ENCODE data around the gene TEKT5.
"Not testable (repeated sequence)": the region's sequence is repeated elsewhere in the genome, so short reads cannot be mapped to it uniquely, and the experiment has no call there.

The TEKT5 gene

GRCh38 chr16:10684511-10685151 is 10.1 kb downstream of the TEKT5 start:
- DNase-seq, result no peak

- no peak for DNase-seq
Measured at GRCh38 chr16:10683170-10683569, 11.6 kb downstream of the TEKT5 start.

GRCh38 chr16:10682604-10683003 is 12.1 kb downstream of the TEKT5 start:
- no peak for DNase-seq

- DNase-seq, result no peak
Measured at GRCh38 chr16:10681310-10682308, 13.1 kb downstream of the TEKT5 start.

GRCh38 chr16:10679921-10680320 is 14.8 kb downstream of the TEKT5 start:
- DNase-seq, result no peak

GRCh38 chr16:10679441-10679840 is 15.3 kb downstream of the TEKT5 start:
- DNase-seq, result not testable (repeated sequence)

- no peak for DNase-seq
Measured at GRCh38 chr16:10678655-10679054, 16.1 kb downstream of the TEKT5 start.

GRCh38 chr16:10676284-10676683 is 18.4 kb downstream of the TEKT5 start:
- DNase-seq, result no peak

- DNase-seq, result no peak
Measured at GRCh38 chr16:10675861-10676260, 18.9 kb downstream of the TEKT5 start.

GRCh38 chr16:10675216-10675615 is 19.5 kb downstream of the TEKT5 start:
- no peak for DNase-seq

GRCh38 chr16:10671729-10672128 is 23.0 kb downstream of the TEKT5 start:
- DNase-seq, result no peak

- DNase-seq, result no peak
Measured at GRCh38 chr16:10669791-10670190, 24.9 kb downstream of the TEKT5 start.

- peak; percentile 6 for DNase-seq
Measured at GRCh38 chr16:10668322-10669045, 26.2 kb downstream of the TEKT5 start.

GRCh38 chr16:10667239-10667638 is 27.5 kb downstream of the TEKT5 start:
- no peak for DNase-seq

GRCh38 chr16:10666291-10666690 is 28.4 kb downstream of the TEKT5 start:
- no peak for DNase-seq

- no peak for DNase-seq
Measured at GRCh38 chr16:10665166-10665565, 29.6 kb downstream of the TEKT5 start.

- DNase-seq, result no peak
Measured at GRCh38 chr16:10664720-10665126, 30.0 kb downstream of the TEKT5 start.

- DNase-seq, result no peak
Measured at GRCh38 chr16:10663744-10664143, 31.0 kb downstream of the TEKT5 start.

GRCh38 chr16:10663146-10663545 is 31.6 kb downstream of the TEKT5 start:
- no peak for DNase-seq

- no peak for DNase-seq
Measured at GRCh38 chr16:10662212-10662611, 32.5 kb downstream of the TEKT5 start.

- DNase-seq, result no peak
Measured at GRCh38 chr16:10661737-10662136, 33.0 kb downstream of the TEKT5 start.

- no peak for DNase-seq
Measured at GRCh38 chr16:10660950-10661635, 33.6 kb downstream of the TEKT5 start.

- no peak for DNase-seq
Measured at GRCh38 chr16:10658943-10659342, 35.8 kb downstream of the TEKT5 start.
